NCI-H2196 (cell line): ENCODE measurements around the gene ACOT6.
"Not testable (repeated sequence)": the region's sequence is repeated elsewhere in the genome, so short reads cannot be mapped to it uniquely, and the experiment has no call there.

ENCODE experiments used
- DNase-seq: peaks from one replicate; lab custom pipeline; 2025; ENCODE audit not compliant: unreplicated experiment; lab: John Stamatoyannopoulos, UW

ACOT6 gene

GRCh38 chr14:73644531-73645247 is 32.4 kb downstream of the ACOT6 start, which contains the start of gene DNAL1:
DNAL1 (plus strand) TSS chr14:73644986; CDS start chr14:73645040, 54 bp downstream.
- DNase-seq = peak; percentile 94

GRCh38 chr14:73645248-73645610 is 32.9 kb downstream of the ACOT6 start:
- DNase-seq = no peak

DNA sequence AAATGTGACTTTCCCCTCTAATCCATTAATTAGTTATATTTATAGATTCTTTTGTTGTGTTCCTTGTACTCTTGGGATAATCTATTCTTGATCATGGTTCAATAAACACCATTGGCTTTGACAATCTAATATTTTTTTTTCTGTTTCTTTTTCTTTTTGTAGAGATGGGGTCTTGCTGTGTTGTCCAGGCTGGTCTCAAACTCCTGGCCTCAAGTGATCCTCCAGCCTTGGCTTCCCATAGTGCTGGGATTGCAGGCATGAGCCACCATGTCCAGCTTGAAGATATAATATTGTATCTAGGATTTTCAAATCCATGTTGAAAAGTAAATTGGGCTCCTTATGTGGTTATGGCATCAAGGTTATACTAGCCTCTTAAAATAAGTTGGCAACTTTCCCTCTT is 38.7 kb downstream of the ACOT6 start:
- no peak for DNase-seq

DNA sequence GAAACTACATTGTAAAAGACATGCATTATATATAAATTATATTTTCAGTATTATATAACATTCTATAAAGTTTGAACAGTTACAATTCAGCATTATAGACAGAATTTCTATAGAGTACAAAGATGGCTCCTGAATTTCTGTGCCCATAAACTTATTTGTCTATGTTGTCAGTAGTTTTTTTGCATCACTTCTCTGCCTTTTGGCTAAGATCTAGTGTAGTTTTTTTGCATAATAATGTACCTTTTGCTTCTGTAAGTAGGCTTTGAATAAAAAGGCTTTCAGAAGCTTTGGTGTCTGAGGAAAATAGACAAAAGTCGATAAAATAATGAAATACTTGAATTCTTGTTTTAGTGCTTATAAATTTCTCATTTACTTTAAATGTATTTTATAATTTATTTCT is 43.5 kb downstream of the ACOT6 start:
- no peak for DNase-seq

- not testable (repeated sequence) for DNase-seq
These were observed 46.9 kb downstream of the ACOT6 start for GRCh38 chr14:73659202-73659601.

GRCh38 chr14:73660511-73660910 is 48.2 kb downstream of the ACOT6 start:
- DNase-seq = no peak

- no peak for DNase-seq
These were observed 49.6 kb downstream of the ACOT6 start for GRCh38 chr14:73661872-73662271.

- peak; percentile 39 for DNase-seq
These were observed 50.2 kb downstream of the ACOT6 start for GRCh38 chr14:73662487-73662943.

- no peak for DNase-seq
These were observed 51.4 kb downstream of the ACOT6 start for GRCh38 chr14:73663548-73664212.

DNA sequence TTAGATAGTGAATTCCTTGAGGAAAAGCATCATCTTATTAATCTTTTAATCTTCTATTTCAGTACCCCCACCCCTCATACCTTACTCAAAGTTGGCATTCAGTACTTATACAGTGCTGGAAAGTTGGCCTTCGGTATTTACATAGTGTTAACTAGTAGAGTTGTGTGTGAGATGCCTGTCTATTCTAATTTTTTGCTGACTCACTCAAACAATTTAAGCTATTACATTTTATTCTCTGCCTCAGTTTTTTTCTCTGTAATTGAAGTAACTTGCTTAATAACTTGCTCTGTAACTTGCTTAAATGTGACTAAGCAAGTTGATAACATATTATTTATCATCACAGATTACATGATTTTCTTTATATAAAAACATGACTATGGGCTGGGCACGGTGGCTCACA is 52.8 kb downstream of the ACOT6 start:
- no peak for DNase-seq

DNA sequence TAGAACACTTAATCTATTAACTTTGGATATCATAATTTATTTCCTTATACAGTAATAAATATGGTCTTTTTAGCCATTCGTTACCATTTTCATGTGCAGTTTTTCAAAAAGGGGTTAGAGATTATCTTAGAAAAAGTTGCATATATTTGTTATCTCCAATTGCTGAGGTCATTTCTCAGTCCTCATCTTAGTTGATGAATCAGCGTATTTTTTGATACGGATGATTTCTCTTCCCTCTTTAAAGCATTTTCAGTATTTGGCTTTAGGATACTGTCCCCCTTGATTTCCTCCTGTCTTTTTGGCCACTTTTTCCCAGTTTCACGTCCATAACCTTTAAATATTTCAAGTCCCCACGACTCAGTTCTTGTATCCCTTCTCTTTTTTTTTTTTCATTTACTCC is 54.3 kb downstream of the ACOT6 start:
- no peak for DNase-seq

GRCh38 chr14:73667854-73668253 is 55.5 kb downstream of the ACOT6 start:
- DNase-seq = no peak
